H1 (cell line): ENCODE data around the gene FARS2. TPM values are rescaled to one million over a fixed set of nuclear protein-coding genes. Genes with fewer than 3 reads are reported as not detected.

Experiments used
- CTCF ChIA-PET: fragments of 300-600 bp; sonication (Branson Sonifier 250); formaldehyde crosslinking; loops from one replicate; lab custom pipeline; 2021; ENCODE audit not compliant: partially characterized antibody; lab: Charles Lee
- POLR2A ChIA-PET: fragments of 300-600 bp; sonication (Branson Sonifier 250); formaldehyde crosslinking; loops from one replicate; lab custom pipeline; 2021; ENCODE audit warnings: inconsistent platforms; ENCODE audit not compliant: partially characterized antibody; lab: Charles Lee
- DNase-seq, 2 experiments: peaks; one replicate each; pipeline versions ENCODE4 v3.0.0 to v3.0.0-alpha.2; 2010 to 2022; ENCODE audit warnings: low spot score in 2 of 2, low read depth in 1 of 2, mixed read lengths in 1 of 2
- FAIRE-seq: peaks from 2 replicates; lab custom pipeline; 2011; peaks lifted over from hg19 to GRCh38; lab: Jason Lieb, UNC
- H2AFZ ChIP-seq: 2 replicates; pipeline ENCODE4 v1.8.1; 2012; ENCODE audit warnings: low read length, inconsistent platforms
- H2AK5ac ChIP-seq: 2 replicates; pipeline ENCODE4 v1.6.1; 2013; ENCODE audit warnings: low read depth, low read length
- H2BK120ac ChIP-seq: replicated peaks from 2 replicates; pipeline ENCODE3; 2013; ENCODE audit warnings: low read depth, low read length, inconsistent platforms
- H2BK12ac ChIP-seq: 2 replicates; pipeline ENCODE4 v1.6.1; 2013; ENCODE audit warnings: low read depth, low read length
- H2BK15ac ChIP-seq: 2 replicates; pipeline ENCODE4 v1.6.1; 2013; ENCODE audit warnings: low read length
- H2BK20ac ChIP-seq: 2 replicates; pipeline ENCODE4 v1.6.1; 2013; ENCODE audit warnings: low read length
- H2BK5ac ChIP-seq: 2 replicates; pipeline ENCODE4 v1.6.1; 2013; ENCODE audit warnings: low read depth, low read length
- H3K14ac ChIP-seq: 2 replicates; pipeline ENCODE4 v1.6.1; 2013; ENCODE audit warnings: inconsistent platforms; ENCODE audit not compliant: insufficient read length
- H3K18ac ChIP-seq: 2 replicates; pipeline ENCODE4 v1.6.1; 2013; ENCODE audit warnings: low read length; ENCODE audit errors: extremely low read depth
- H3K23ac ChIP-seq: 2 replicates; pipeline ENCODE4 v1.6.1; 2013; ENCODE audit warnings: inconsistent platforms; ENCODE audit not compliant: insufficient read length
- H3K23me2 ChIP-seq: 2 replicates; pipeline ENCODE4 v1.6.1; 2013; ENCODE audit warnings: low read depth, low read length
- H3K27ac ChIP-seq: 2 replicates; pipeline ENCODE4 v1.6.1; 2011; ENCODE audit warnings: low read depth, low read length, inconsistent platforms
- H3K27me3 ChIP-seq, 4 experiments: replicated peaks in 1 of 4; 1 replicate in 1 of 4; 2 replicates in 3 of 4; pipeline versions ENCODE4 v1.6.1 to v1.8.1; 2011 to 2013; ENCODE audit warnings: low read length in 3 of 4, mild to moderate bottlenecking in 3 of 4, inconsistent platforms in 2 of 4, mixed read lengths in 2 of 4, moderate library complexity in 1 of 4; ENCODE audit not compliant: control insufficient read depth in 3 of 4, insufficient read depth in 3 of 4; ENCODE audit errors: extremely low read depth in 1 of 4
- H3K36me3 ChIP-seq, 4 experiments: 2 replicates each; pipeline versions ENCODE4 v1.6.1 to v1.8.1; 2011 to 2013; ENCODE audit warnings: mild to moderate bottlenecking in 4 of 4, low read length in 3 of 4, moderate library complexity in 2 of 4, control low read depth in 1 of 4, inconsistent platforms in 1 of 4; ENCODE audit not compliant: insufficient read depth in 4 of 4, control insufficient read depth in 2 of 4
- H3K4ac ChIP-seq: replicated peaks from 2 replicates; pipeline ENCODE3; 2013; ENCODE audit warnings: low read length, low read depth, mixed read lengths, inconsistent platforms; ENCODE audit not compliant: insufficient read length
- H3K4me1 ChIP-seq, 4 experiments: replicated peaks in 1 of 4; 1 replicate in 1 of 4; 2 replicates in 3 of 4; pipeline versions ENCODE4 v1.6.1 to v1.8.1; 2011 to 2013; ENCODE audit warnings: low read length in 3 of 4, inconsistent platforms in 2 of 4, mixed read lengths in 1 of 4; ENCODE audit not compliant: insufficient read depth in 4 of 4, control insufficient read depth in 3 of 4
- H3K4me2 ChIP-seq, 2 experiments: 2 replicates each; pipeline versions ENCODE4 v1.6.1 to v1.8.1; 2011 to 2013; ENCODE audit warnings: low read depth in 2 of 2, low read length in 2 of 2, control low read depth in 1 of 2, inconsistent platforms in 1 of 2, mild to moderate bottlenecking in 1 of 2; ENCODE audit not compliant: insufficient read depth in 1 of 2
- H3K4me3 ChIP-seq, 4 experiments: fragments of 200-600, 300-600 bp in 1 of 4; sonication (generic), shearing (Covaris generic), sonication (Bioruptor Twin) in 1 of 4; 2 replicates each; pipeline versions ENCODE4 v1.5.1 to v1.8.1; 2011 to 2016; ENCODE audit warnings: low read length in 4 of 4, low read depth in 3 of 4, control low read depth in 2 of 4, inconsistent platforms in 2 of 4, mild to moderate bottlenecking in 2 of 4, mixed read lengths in 1 of 4, moderate library complexity in 1 of 4; ENCODE audit not compliant: insufficient read depth in 2 of 4; ENCODE audit errors: extremely low read depth in 1 of 4
- H3K56ac ChIP-seq: replicated peaks from 2 replicates; pipeline ENCODE3; 2013; ENCODE audit warnings: low read depth, mild to moderate bottlenecking, mixed read lengths, low read length, inconsistent platforms; ENCODE audit not compliant: insufficient read length
- H3K79me1 ChIP-seq: 2 replicates; pipeline ENCODE4 v1.6.1; 2013; ENCODE audit warnings: low read depth, low read length, control low read depth
- H3K79me2 ChIP-seq, 2 experiments: 2 replicates each; pipeline versions ENCODE4 v1.6.1 to v1.8.1; 2012 to 2013; ENCODE audit warnings: low read length in 2 of 2, mild to moderate bottlenecking in 2 of 2, inconsistent platforms in 1 of 2; ENCODE audit not compliant: insufficient read depth in 2 of 2, control insufficient read depth in 1 of 2
- H3K9ac ChIP-seq, 4 experiments: replicated peaks in 1 of 4; 1 replicate in 1 of 4; 2 replicates in 3 of 4; pipeline versions ENCODE4 v1.6.1 to v1.8.1; 2011 to 2013; ENCODE audit warnings: low read depth in 3 of 4, low read length in 3 of 4, control low read depth in 2 of 4, mild to moderate bottlenecking in 2 of 4, moderate library complexity in 2 of 4, inconsistent platforms in 1 of 4; ENCODE audit errors: extremely low read depth in 1 of 4
- H3K9me3 ChIP-seq, 2 experiments: 2 replicates each; pipeline versions ENCODE4 v1.6.1 to v1.8.1; 2012 to 2013; ENCODE audit warnings: mild to moderate bottlenecking in 2 of 2, moderate library complexity in 2 of 2, control low read depth in 1 of 2, inconsistent platforms in 1 of 2, low read depth in 1 of 2, low read length in 1 of 2, mixed read lengths in 1 of 2; ENCODE audit not compliant: insufficient read depth in 2 of 2
- H4K20me1 ChIP-seq, 2 experiments: replicated peaks in 1 of 2; 2 replicates each; pipeline versions ENCODE3 to v1.8.1; 2011 to 2013; ENCODE audit warnings: inconsistent platforms in 2 of 2, low read length in 2 of 2, mild to moderate bottlenecking in 1 of 2; ENCODE audit not compliant: insufficient read depth in 2 of 2, control insufficient read depth in 1 of 2
- H4K5ac ChIP-seq: 2 replicates; pipeline ENCODE4 v1.6.1; 2013; ENCODE audit warnings: low read length, low read depth, mixed read lengths, inconsistent platforms; ENCODE audit not compliant: insufficient read length
- H4K8ac ChIP-seq: 2 replicates; pipeline ENCODE4 v1.8.0; 2013; ENCODE audit warnings: mild to moderate bottlenecking, moderate library complexity, low read length, inconsistent platforms; ENCODE audit not compliant: insufficient read depth; ENCODE audit errors: extremely low read depth
- H4K91ac ChIP-seq: replicated peaks from 2 replicates; pipeline ENCODE3; 2013; ENCODE audit warnings: low read length, mixed read lengths, inconsistent platforms; ENCODE audit not compliant: insufficient read length
- CBX8 ChIP-seq: fragments of 300-800, 300-1000 bp; sonication (generic); IDR thresholded peaks from 2 replicates; pipeline ENCODE4 v1.7.1; 2016; ENCODE audit warnings: low read depth, low read length, borderline replicate concordance
- CTBP2 ChIP-seq: IDR thresholded peaks from 2 replicates; pipeline ENCODE4 v1.7.0; 2011; ENCODE audit warnings: borderline replicate concordance, mild to moderate bottlenecking, moderate library complexity, mixed read lengths, low read length; ENCODE audit not compliant: insufficient read depth, insufficient read length
- HDAC2 ChIP-seq, 2 experiments: fragments of 300-600 bp in 1 of 2; sonication (generic) in 1 of 2; IDR thresholded peaks; 2 replicates each; pipeline ENCODE4 v1.6.1; 2011 to 2012; ENCODE audit warnings: low read depth in 2 of 2, low read length in 2 of 2, mild to moderate bottlenecking in 2 of 2, moderate library complexity in 2 of 2, borderline replicate concordance in 1 of 2, inconsistent platforms in 1 of 2
- KDM1A ChIP-seq: fragments of 200-600, 300-600 bp; sonication (generic); IDR thresholded peaks from 2 replicates; pipeline ENCODE4 v1.7.1; 2016; ENCODE audit warnings: mild to moderate bottlenecking, low read length, borderline replicate concordance
- MAFK ChIP-seq: IDR thresholded peaks from 2 replicates; pipeline ENCODE4 v1.6.1; 2012; ENCODE audit warnings: low read depth, mild to moderate bottlenecking, improper control_type of control experiment, low read length
- MAX ChIP-seq: IDR thresholded peaks from 2 replicates; pipeline ENCODE4 v1.6.1; 2012; ENCODE audit warnings: inconsistent platforms
- NRF1 ChIP-seq: IDR thresholded peaks from 2 replicates; pipeline ENCODE4 v1.6.1; 2011; ENCODE audit warnings: mild to moderate bottlenecking, low read depth, low read length, improper control_type of control experiment
- RNF2 ChIP-seq: fragments of 200-900, 300-1000 bp; sonication (generic); IDR thresholded peaks from 2 replicates; pipeline ENCODE4 v1.7.1; 2016; ENCODE audit warnings: borderline replicate concordance, low read depth, mild to moderate bottlenecking, antibody characterized with exemption, low read length; ENCODE audit not compliant: poor library complexity, severe bottlenecking; ENCODE audit errors: missing control alignments
- RXRA ChIP-seq: IDR thresholded peaks from 2 replicates; pipeline ENCODE4 v1.6.1; 2011; ENCODE audit warnings: low read depth, mild to moderate bottlenecking, low read length, moderate library complexity; ENCODE audit not compliant: insufficient read depth
- SAP30 ChIP-seq: fragments of 300-600 bp; sonication (generic); IDR thresholded peaks from 2 replicates; pipeline ENCODE4 v1.7.1; 2012; ENCODE audit warnings: low read length, moderate library complexity, mild to moderate bottlenecking, inconsistent platforms; ENCODE audit not compliant: insufficient read depth, insufficient replicate concordance
- SP1 ChIP-seq: IDR thresholded peaks from 2 replicates; pipeline ENCODE4 v1.6.1; 2011; ENCODE audit warnings: low read depth, low read length
- WGBS, 2 experiments: shearing (Covaris generic) in 1 of 2; methylation state at CpG; one replicate each; pipeline versions ENCODE4 v1.1.6 to v1.1.7; 2013 to 2015; ENCODE audit warnings: low lambda C conversion rate in 2 of 2, mixed read lengths in 2 of 2, inconsistent platforms in 1 of 2, low coverage in 1 of 2, missing lambda C conversion rate in 1 of 2; ENCODE audit not compliant: insufficient replicate concordance in 2 of 2, insufficient coverage in 1 of 2, insufficient read length in 1 of 2; ENCODE audit errors: extremely low coverage in 1 of 2, missing lambda C conversion rate in 1 of 2; 5-methylcytosine and 5-hydroxymethylcytosine counted together
- polyA plus RNA-seq, 7 experiments: library from polyadenylated mRNA; depleted of rRNA in 3 of 7; stranded (reverse) in 5 of 7; unstranded in 2 of 7; fragments of >200 nt in 5 of 7; fragments of 200-250 nt in 2 of 7; gene quantifications; 1 replicate in 5 of 7; 2 replicates in 1 of 7; 4 replicates in 1 of 7; pipeline versions ENCODE4 v1.2.1 to v1.2.3, GENCODE V29; 2011 to 2013; ENCODE audit warnings: missing spikeins in 2 of 7, mixed read lengths in 2 of 7
- total RNA-seq: library from RNA; stranded (reverse); fragmentation: NEBNext Ultra II Directional; extraction: Animal tissue kit (Norgen Biotek cat#: 25700); gene quantifications from 2 replicates; pipeline ENCODE4 v1.2.1, GENCODE V29; 2021
- TF ChIP-seq, protein P1 (sequence below): IDR thresholded peaks from 2 replicates; pipeline ENCODE4 v1.6.1; 2012; ENCODE audit warnings: inconsistent platforms

Gene FARS2
- total and polyA plus RNA-seq, 2 of the 8 experiments (the other 6 are each of a cell fraction or from before 2014, with no cell fraction given): 11.7 to 14.4 TPM

DNA sequence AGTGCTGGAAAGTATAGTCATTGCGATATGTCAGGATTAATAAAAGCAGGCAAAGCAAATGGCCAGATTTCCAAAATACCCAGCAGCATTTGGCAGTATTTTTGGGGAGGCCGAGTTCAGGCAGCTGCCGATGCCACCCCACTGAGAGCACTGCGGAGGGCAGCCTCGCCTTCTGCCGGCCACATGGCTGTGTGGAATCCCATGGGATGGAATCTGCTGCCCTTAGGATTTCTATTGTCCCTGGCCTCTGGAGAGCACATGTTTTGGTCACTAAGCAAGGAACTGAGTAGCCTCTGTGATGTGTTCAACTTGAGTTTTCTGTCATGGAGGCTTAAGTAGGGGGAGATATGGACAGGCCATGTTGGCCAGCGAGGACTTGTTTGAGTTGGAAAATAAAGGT lies 123.0 kb downstream of the FARS2 start:
- Histone ChIP-seq H3K4me1 (no peaks in the 10 kb centered on the region; a peak in 1 of 7 replicates), H3K79me1 (no peaks in the 10 kb centered on the region), H3K9me3 (no peaks in the 10 kb centered on the region), H3K18ac (no peak overlapping the region), H4K91ac (no peak overlapping the region), H2BK12ac (no peak overlapping the region), H3K14ac (no peak overlapping the region), H3K9ac (no peak overlapping the region), H3K4ac (no peak overlapping the region), H3K27ac (no peak overlapping the region), H3K79me2 (no peaks in the 10 kb centered on the region), H3K23me2 (no peaks in the 10 kb centered on the region; the same call in 1 of the 2 replicates), H4K8ac (no peak overlapping the region), H3K23ac (no peak overlapping the region), H2AK5ac (no peak overlapping the region), H4K20me1 (peaks cover 0 to 1% of the 10 kb centered on the region in 2 experiments), H2BK120ac (no peak overlapping the region), H4K5ac (no peak overlapping the region), H2AFZ (no peak overlapping the region), H2BK20ac (no peak overlapping the region), H2BK5ac (no peak overlapping the region), H3K56ac (no peak overlapping the region), H3K36me3 (no peaks in the 10 kb centered on the region), H3K4me3 (no peak overlapping the region), H3K27me3 (no peaks in the 10 kb centered on the region), H3K4me2 (no peak overlapping the region), H2BK15ac (no peak overlapping the region)
- DNase-seq (no peak), FAIRE-seq (no peak)
- POLR2A ChIA-PET: no interaction called here
- CTCF ChIA-PET: interaction anchor here (1.3 to 2.7 kb wide), 2 partner anchors 166 to 170 kb away, joined by 4 to 9 read pairs; no protein-coding TSS in a partner anchor
- WGBS, 2 experiments: 81% methylated on average over 7 of the region's 7 CpGs; no CpG with 5 or more reads in 1 of the 2 experiments
- TF ChIP-seq CTBP2 (no peak), SAP30 (no peak), HDAC2 (IDR thresholded peaks at IDR 0.05; ENCODE audit: borderline replicate concordance in 1 of 2, low read depth in 2 of 2, low read length in 2 of 2) (no peak), KDM1A (no peak), RNF2 (no peak), MAFK (no peak), MAX (peak; percentile 93), SP1 (no peak), NRF1 (no peak), CBX8 (no peak), RXRA (no peak)
- TF ChIP-seq, protein P1, sequence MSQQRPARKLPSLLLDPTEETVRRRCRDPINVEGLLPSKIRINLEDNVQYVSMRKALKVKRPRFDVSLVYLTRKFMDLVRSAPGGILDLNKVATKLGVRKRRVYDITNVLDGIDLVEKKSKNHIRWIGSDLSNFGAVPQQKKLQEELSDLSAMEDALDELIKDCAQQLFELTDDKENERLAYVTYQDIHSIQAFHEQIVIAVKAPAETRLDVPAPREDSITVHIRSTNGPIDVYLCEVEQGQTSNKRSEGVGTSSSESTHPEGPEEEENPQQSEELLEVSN: peak; percentile 82
